IMR-90 (cell line): ENCODE results near the gene RYR2. TPM values are rescaled to one million over a fixed set of nuclear protein-coding genes. Genes with fewer than 3 reads are reported as not detected.

Experiments
- ATAC-seq: fragments of 200-7000 bp; cut with Tn5 transposase; 2 replicates; pipeline ENCODE4 v1.9.1; 2020; ENCODE audit warnings: low read depth, mild to moderate bottlenecking, moderate library complexity
- BruUV-seq: library from RNA; stranded (reverse); fragments of 400-500 nt; replicated peaks from 2 replicates; lab custom pipeline; 2021; lab: Mats Ljungman, UMichigan
- CTCF ChIA-PET: fragments of 300-600 bp; formaldehyde crosslinking; extraction: SDS; loops from one replicate; lab custom pipeline; 2021; ENCODE audit warnings: antibody characterized with exemption; lab: Yijun Ruan, JAX
- POLR2A ChIA-PET: fragments of 300-600 bp; sonication (Branson Sonifier 250); formaldehyde crosslinking; loops from one replicate; lab custom pipeline; 2022; ENCODE audit warnings: antibody characterized with exemption; ENCODE audit not compliant: unreplicated experiment; lab: Charles Lee
- DNase-seq: peaks from one replicate; pipeline ENCODE4 v3.0.0; 2013
- H2AFZ ChIP-seq: replicated peaks from 2 replicates; pipeline ENCODE3; 2013; ENCODE audit warnings: low read length, mild to moderate bottlenecking; ENCODE audit not compliant: poor library complexity
- H2AK5ac ChIP-seq: 2 replicates; pipeline ENCODE4 v1.6.1; 2013; ENCODE audit warnings: low read depth, low read length, inconsistent platforms
- H2AK9ac ChIP-seq: replicated peaks from 2 replicates; pipeline ENCODE3; 2013; ENCODE audit warnings: mild to moderate bottlenecking, low read depth, low read length, moderate library complexity; ENCODE audit not compliant: poor library complexity
- H2BK120ac ChIP-seq: 2 replicates; pipeline ENCODE4 v1.6.1; 2013; ENCODE audit warnings: low read depth, low read length, inconsistent platforms
- H2BK15ac ChIP-seq: 3 replicates; pipeline ENCODE4 v1.6.1; 2013; ENCODE audit warnings: low read depth, low read length, inconsistent platforms
- H2BK20ac ChIP-seq: 2 replicates; pipeline ENCODE4 v1.6.1; 2013; ENCODE audit warnings: low read depth, mild to moderate bottlenecking, inconsistent platforms, low read length, moderate library complexity
- H2BK5ac ChIP-seq: 2 replicates; pipeline ENCODE4 v1.6.1; 2013; ENCODE audit warnings: mild to moderate bottlenecking, low read depth, low read length, inconsistent platforms; ENCODE audit not compliant: poor library complexity, severe bottlenecking
- H3K14ac ChIP-seq: replicated peaks from 2 replicates; pipeline ENCODE4 v1.6.1; 2013; ENCODE audit warnings: low read depth, low read length, inconsistent platforms
- H3K18ac ChIP-seq: 2 replicates; pipeline ENCODE4 v1.6.1; 2013; ENCODE audit warnings: low read depth, low read length, control low read depth
- H3K23ac ChIP-seq: 2 replicates; pipeline ENCODE4 v1.6.1; 2013; ENCODE audit warnings: low read depth, low read length, inconsistent platforms
- H3K27ac ChIP-seq: 2 replicates; pipeline ENCODE4 v1.5.1; 2013; ENCODE audit warnings: mild to moderate bottlenecking, control low read depth, low read length; ENCODE audit not compliant: insufficient read depth
- H3K27me3 ChIP-seq: 2 replicates; pipeline ENCODE4 v1.6.1; 2013; ENCODE audit warnings: low read length; ENCODE audit not compliant: control insufficient read depth, insufficient read depth
- H3K36me3 ChIP-seq: 2 replicates; pipeline ENCODE4 v1.6.1; 2013; ENCODE audit warnings: low read length, mixed read lengths; ENCODE audit not compliant: control insufficient read depth, insufficient read depth
- H3K4ac ChIP-seq: 2 replicates; pipeline ENCODE4 v1.6.1; 2013; ENCODE audit warnings: low read depth, low read length, inconsistent platforms
- H3K4me1 ChIP-seq: 2 replicates; pipeline ENCODE4 v1.6.1; 2013; ENCODE audit warnings: low read length, mixed read lengths; ENCODE audit not compliant: control insufficient read depth, insufficient read depth
- H3K4me2 ChIP-seq: 2 replicates; pipeline ENCODE4 v1.6.1; 2013; ENCODE audit warnings: low read depth, mild to moderate bottlenecking, control low read depth, low read length, moderate library complexity
- H3K4me3 ChIP-seq: 2 replicates; pipeline ENCODE4 v1.5.1; 2013; ENCODE audit warnings: low read depth, mild to moderate bottlenecking, control low read depth, low read length, moderate library complexity; ENCODE audit not compliant: insufficient read depth
- H3K56ac ChIP-seq: 2 replicates; pipeline ENCODE4 v1.6.1; 2013; ENCODE audit warnings: low read length, inconsistent platforms; ENCODE audit not compliant: insufficient read depth; ENCODE audit errors: extremely low read depth
- H3K79me1 ChIP-seq, 2 experiments: 2 replicates each; pipeline ENCODE4 v1.6.1; 2013; ENCODE audit warnings: low read length in 2 of 2, inconsistent platforms in 1 of 2, low read depth in 1 of 2
- H3K9ac ChIP-seq: 2 replicates; pipeline ENCODE4 v1.6.1; 2013; ENCODE audit warnings: low read depth, low read length, control low read depth
- H3K9me1 ChIP-seq: 2 replicates; pipeline ENCODE4 v1.6.1; 2013; ENCODE audit warnings: low read length, inconsistent platforms; ENCODE audit not compliant: insufficient read depth
- H3K9me3 ChIP-seq: 2 replicates; pipeline ENCODE4 v1.6.1; 2013; ENCODE audit warnings: low read length; ENCODE audit not compliant: control insufficient read depth, insufficient read depth
- H4K20me1 ChIP-seq: 2 replicates; pipeline ENCODE4 v1.6.1; 2013; ENCODE audit warnings: low read length, inconsistent platforms; ENCODE audit not compliant: insufficient read depth
- H4K5ac ChIP-seq: 2 replicates; pipeline ENCODE4 v1.6.1; 2013; ENCODE audit warnings: mild to moderate bottlenecking, low read depth, low read length, control low read depth
- H4K8ac ChIP-seq, 2 experiments: 2 replicates each; pipeline ENCODE4 v1.6.1; 2013; ENCODE audit warnings: low read depth in 2 of 2, low read length in 2 of 2, control low read depth in 1 of 2, inconsistent platforms in 1 of 2
- H4K91ac ChIP-seq: 2 replicates; pipeline ENCODE4 v1.6.1; 2013; ENCODE audit warnings: low read depth, low read length, inconsistent platforms; ENCODE audit not compliant: insufficient read depth
- CEBPB ChIP-seq: IDR thresholded peaks from 2 replicates; pipeline ENCODE4 v1.6.1; 2012; ENCODE audit warnings: low read depth, low read length, improper control_type of control experiment
- MAFK ChIP-seq: IDR thresholded peaks from 2 replicates; pipeline ENCODE4 v1.6.1; 2012; ENCODE audit warnings: low read depth, low read length, improper control_type of control experiment
- MXI1 ChIP-seq: IDR thresholded peaks from 2 replicates; pipeline ENCODE4 v1.6.1; 2012; ENCODE audit warnings: low read depth, mild to moderate bottlenecking, low read length, moderate library complexity, borderline replicate concordance
- NFE2L2 ChIP-seq: fragments of 150-350 bp; IDR thresholded peaks from 2 replicates; pipeline ENCODE4 v1.6.1; 2016; ENCODE audit warnings: low read depth, mild to moderate bottlenecking, low read length
- WGBS, 2 experiments: methylation state at CpG; one replicate each; pipeline versions ENCODE4 v1.1.5 to v1.1.7; 2013; ENCODE audit warnings: missing lambda C conversion rate in 2 of 2; ENCODE audit not compliant: insufficient read length in 1 of 2; ENCODE audit errors: extremely low coverage in 2 of 2; 5-methylcytosine and 5-hydroxymethylcytosine counted together
- dilution Hi-C: fragments of 300-500 bp; cut with HindIII; formaldehyde crosslinking; loops from one replicate; pipeline ENCODE4 v1.14.3; 2018; ENCODE audit warnings: low sequenced_read_pairs; ENCODE audit not compliant: unreplicated experiment
- in situ Hi-C: fragments of 300-500 bp; cut with MboI; formaldehyde crosslinking; loops from 3 replicates; pipeline ENCODE4 v1.14.3; 2019; ENCODE audit warnings: low sequenced_read_pairs, inconsistent platforms, mixed read lengths
- intact Hi-C: fragments of 100-400 bp; cut with micrococcal nuclease; formaldehyde crosslinking; loops from 2 replicates; pipeline ENCODE4 v1.10.0; 2022
- polyA plus RNA-seq, 3 experiments: library from polyadenylated mRNA; depleted of rRNA; stranded (reverse); fragments of >200 nt; gene quantifications; 2 replicates each; pipeline ENCODE4 v1.2.3, GENCODE V29; 2012; ENCODE audit warnings: low replicate concordance in 1 of 3
- total RNA-seq: library from RNA; depleted of rRNA; stranded (reverse); fragments of >200 nt; gene quantifications from 2 replicates; pipeline ENCODE4 v1.2.3, GENCODE V29; 2012

RYR2 gene
- total and polyA plus RNA-seq, 2 of the 4 experiments (the other 2 are of a cell fraction): not detected

DNA sequence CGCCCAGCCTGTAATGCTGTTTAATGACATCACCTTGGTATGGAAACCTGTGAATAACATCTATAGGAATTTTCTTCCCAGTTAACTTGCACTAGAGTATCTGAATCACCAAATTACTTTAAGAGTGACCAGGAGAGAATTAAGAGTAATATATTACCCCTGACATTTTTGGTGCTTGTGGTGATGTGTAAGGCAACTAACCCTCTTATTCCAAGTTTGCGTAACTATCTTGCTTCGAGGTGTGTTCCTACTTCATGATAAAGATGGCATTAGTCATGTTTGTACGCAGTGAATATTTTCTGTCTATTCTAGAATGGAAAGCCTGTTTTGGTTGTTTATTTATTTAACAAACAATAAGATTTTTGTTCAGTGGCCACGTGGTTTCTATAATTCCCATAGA, 717.4 kb downstream of the RYR2 start:
- Histone ChIP-seq H2AK5ac (no peak overlapping the region), H3K14ac (no peak overlapping the region), H4K20me1 (no peaks in the 10 kb centered on the region), H3K23ac (no peak overlapping the region), H3K9me3 (no peaks in the 10 kb centered on the region), H3K56ac (no peak overlapping the region), H4K5ac (no peak overlapping the region), H2AFZ (no peak overlapping the region), H2BK15ac (no peak overlapping the region), H2BK120ac (no peak overlapping the region), H3K36me3 (no peaks in the 10 kb centered on the region), H3K79me1 (no peaks in the 10 kb centered on the region), H2BK20ac (no peak overlapping the region), H3K27ac (no peak overlapping the region), H3K9ac (no peak overlapping the region), H3K4me2 (no peak overlapping the region), H3K9me1 (no peaks in the 10 kb centered on the region), H4K8ac (no peak overlapping the region), H3K4me1 (no peaks in the 10 kb centered on the region), H3K4ac (no peak overlapping the region), H3K27me3 (no peaks in the 10 kb centered on the region), H4K91ac (no peak overlapping the region), H3K4me3 (no peak overlapping the region), H2AK9ac (no peak overlapping the region), H2BK5ac (no peak overlapping the region), H3K18ac (no peak overlapping the region)
- ATAC-seq (no peak), DNase-seq (no peak)
- WGBS, 2 experiments: no CpG with 5 or more reads among the region's 5 CpGs
- BruUV-seq: no TSS peak
- ChIA-PET CTCF (no interaction called here), POLR2A (no interaction called here)
- in situ Hi-C loops: no loop called here
- TF ChIP-seq MAFK (no peak), CEBPB (no peak), NFE2L2 (no peak), MXI1 (no peak)
- dilution Hi-C loops: no loop called here
- intact Hi-C loops: no loop called here
